Neural cell (in vitro differentiated cells): ENCODE data around the gene RNF169. TPM values are rescaled to one million over a fixed set of nuclear protein-coding genes. Genes with fewer than 3 reads are reported as not detected.

ENCODE experiments used
- H2AFZ ChIP-seq: fragments of 200-600, 300-800 bp; sonication (generic), shearing (Covaris generic); 2 replicates; pipeline ENCODE4 v1.6.0; 2014; ENCODE audit warnings: low read depth, mild to moderate bottlenecking, antibody characterized with exemption, low read length, moderate library complexity
- H3F3A ChIP-seq: fragments of 200-600 bp; shearing (Covaris generic); 2 replicates; pipeline ENCODE4 v1.6.1; 2016; ENCODE audit warnings: mild to moderate bottlenecking, moderate library complexity, mixed read lengths, antibody characterized with exemption, low read length; ENCODE audit not compliant: insufficient read depth, poor library complexity, severe bottlenecking
- H3K27ac ChIP-seq: fragments of 200-600, 300-800 bp; sonication (generic), shearing (Covaris generic); 2 replicates; pipeline ENCODE4 v1.5.1; 2014; ENCODE audit warnings: mild to moderate bottlenecking, low read length, moderate library complexity
- H3K27me3 ChIP-seq: fragments of 300-800, 200-600 bp; sonication (generic), shearing (Covaris generic); 2 replicates; pipeline ENCODE4 v1.6.0; 2014; ENCODE audit warnings: mild to moderate bottlenecking, low read depth, low read length, moderate library complexity; ENCODE audit not compliant: insufficient read depth
- H3K36me3 ChIP-seq: fragments of 300-800, 200-600 bp; sonication (generic), shearing (Covaris generic); 2 replicates; pipeline ENCODE4 v1.5.1; 2014; ENCODE audit warnings: mild to moderate bottlenecking, antibody characterized with exemption, low read length, moderate library complexity; ENCODE audit not compliant: insufficient read depth
- H3K4me2 ChIP-seq: fragments of 300-800, 200-600 bp; sonication (generic), shearing (Covaris generic); 2 replicates; pipeline ENCODE4 v1.6.0; 2014; ENCODE audit warnings: mild to moderate bottlenecking, low read length
- H3K4me3 ChIP-seq: fragments of 300-800, 200-600 bp; sonication (generic), shearing (Covaris generic); 2 replicates; pipeline ENCODE4 v1.5.1; 2014; ENCODE audit warnings: mild to moderate bottlenecking, low read length, moderate library complexity
- H3K79me2 ChIP-seq: fragments of 200-600 bp; shearing (Covaris generic); replicated peaks from 2 replicates; pipeline ENCODE4 v1.6.0; 2014; ENCODE audit warnings: mild to moderate bottlenecking, low read length, moderate library complexity; ENCODE audit not compliant: insufficient read depth
- H3K9ac ChIP-seq: fragments of 300-800, 200-600 bp; sonication (generic), shearing (Covaris generic); 2 replicates; pipeline ENCODE4 v1.6.1; 2016; ENCODE audit warnings: mild to moderate bottlenecking, low read length, mixed read lengths
- H3K9me2 ChIP-seq: fragments of 200-600 bp; shearing (Covaris generic); 2 replicates; pipeline ENCODE4 v1.6.1; 2016; ENCODE audit warnings: mild to moderate bottlenecking, low read length, mixed read lengths; ENCODE audit not compliant: insufficient read depth
- H3K9me3 ChIP-seq: fragments of 200-600, 300-800 bp; sonication (generic), shearing (Covaris generic); 2 replicates; pipeline ENCODE4 v1.6.1; 2016; ENCODE audit warnings: mild to moderate bottlenecking, mixed run types, low read length, moderate library complexity, mixed read lengths
- H4K20me1 ChIP-seq: fragments of 200-600 bp; shearing (Covaris generic); 2 replicates; pipeline ENCODE4 v1.6.1; 2016; ENCODE audit warnings: mild to moderate bottlenecking, mixed run types; ENCODE audit not compliant: insufficient read depth
- CTCF ChIP-seq: fragments of 450-650 bp; IDR thresholded peaks from 2 replicates; pipeline ENCODE4 v1.5.1; 2014; ENCODE audit warnings: antibody characterized with exemption, mild to moderate bottlenecking, moderate library complexity; ENCODE audit not compliant: poor library complexity, severe bottlenecking
- EP300 ChIP-seq: fragments of 450-650 bp; conservative IDR thresholded peaks from 2 replicates; pipeline ENCODE4 v1.6.1; 2014; ENCODE audit warnings: antibody characterized with exemption, mild to moderate bottlenecking, moderate library complexity; ENCODE audit not compliant: poor library complexity, severe bottlenecking
- EZH2 ChIP-seq: fragments of 200-600, 300-800 bp; shearing (Covaris generic), sonication (generic); IDR thresholded peaks from 2 replicates; pipeline ENCODE4 v1.6.1; 2014; ENCODE audit warnings: antibody characterized with exemption, low read length, borderline replicate concordance, mild to moderate bottlenecking; ENCODE audit not compliant: insufficient read depth, poor library complexity, severe bottlenecking
- MXI1 ChIP-seq: fragments of 450-650 bp; conservative IDR thresholded peaks from 2 replicates; pipeline ENCODE4 v1.6.1; 2014; ENCODE audit warnings: antibody characterized with exemption, mild to moderate bottlenecking; ENCODE audit not compliant: poor library complexity, severe bottlenecking
- POLR2AphosphoS5 ChIP-seq: IDR thresholded peaks from 2 replicates; pipeline ENCODE4 v1.6.1; 2012
- RAD21 ChIP-seq: fragments of 450-650 bp; conservative IDR thresholded peaks from 2 replicates; pipeline ENCODE4 v1.6.1; 2014; ENCODE audit warnings: antibody characterized with exemption, mild to moderate bottlenecking, moderate library complexity
- REST ChIP-seq: IDR thresholded peaks from 2 replicates; pipeline ENCODE4 v1.6.1; 2012; ENCODE audit warnings: borderline replicate concordance
- SMC3 ChIP-seq: fragments of 450-650 bp; conservative IDR thresholded peaks from 2 replicates; pipeline ENCODE4 v1.6.1; 2014; ENCODE audit warnings: antibody characterized with exemption, mild to moderate bottlenecking, moderate library complexity; ENCODE audit not compliant: poor library complexity
- TAF1 ChIP-seq: IDR thresholded peaks from 2 replicates; pipeline ENCODE4 v1.6.1; 2012; ENCODE audit warnings: low read depth
- polyA plus RNA-seq: library from polyadenylated mRNA; depleted of rRNA; stranded (reverse); fragments of >200 nt; gene quantifications from 2 replicates; pipeline ENCODE4 v1.2.3, GENCODE V29; 2014

Gene RNF169
- polyA plus RNA-seq, 1 donor from 2014 or later = 10.6 TPM

- Histone ChIP-seq H3K27ac (no peak overlapping the region), H3K27me3 (no peaks in the 10 kb centered on the region), H3K9ac (no peak overlapping the region), H4K20me1 (no peaks in the 10 kb centered on the region), H3K4me3 (no peak overlapping the region), H3K36me3 (no peaks in the 10 kb centered on the region), H2AFZ (no peak overlapping the region), H3K9me2 (no peaks in the 10 kb centered on the region), H3K9me3 (no peaks in the 10 kb centered on the region), H3K79me2 (peaks cover 53% of the 10 kb centered on the region), H3K4me2 (no peak overlapping the region), H3F3A (no peaks in the 10 kb centered on the region)
- TF ChIP-seq CTCF = no peak
- TF ChIP-seq POLR2AphosphoS5 = no peak
- TF ChIP-seq REST = no peak
- no peak for TF ChIP-seq RAD21
- no peak for TF ChIP-seq MXI1
- no peak for TF ChIP-seq EZH2
- no peak for TF ChIP-seq TAF1
- TF ChIP-seq EP300 = no peak
- no peak for TF ChIP-seq SMC3
These were observed 6.0 kb downstream of the RNF169 start for GRCh38 chr11:74754507-74755252.

- Histone ChIP-seq H4K20me1 (no peaks in the 10 kb centered on the region), H3K79me2 (peaks cover 45% of the 10 kb centered on the region), H3K36me3 (no peaks in the 10 kb centered on the region), H3K27me3 (no peaks in the 10 kb centered on the region), H3K4me3 (no peak overlapping the region), H3K9me2 (no peaks in the 10 kb centered on the region), H3K9ac (no peak overlapping the region), H2AFZ (no peak overlapping the region), H3K4me2 (no peak overlapping the region), H3K9me3 (no peaks in the 10 kb centered on the region), H3K27ac (no peak overlapping the region), H3F3A (no peaks in the 10 kb centered on the region)
- TF ChIP-seq EZH2 (no peak), POLR2AphosphoS5 (no peak), CTCF (no peak), REST (no peak), SMC3 (no peak), RAD21 (no peak), MXI1 (no peak), EP300 (no peak), TAF1 (no peak)
These were observed 6.8 kb downstream of the RNF169 start for GRCh38 chr11:74755395-74755995.
